ENCODE data around the gene ATPAF1. TPM values are rescaled to one million over a fixed set of nuclear protein-coding genes. Genes with fewer than 3 reads are reported as not detected.

ATPAF1 gene
- total and polyA plus RNA-seq, 9 of the 15 experiments (the other 6 are each of a cell fraction or from before 2014, with no cell fraction given): 6.3 to 56.2 (median 27.4) TPM

DNA sequence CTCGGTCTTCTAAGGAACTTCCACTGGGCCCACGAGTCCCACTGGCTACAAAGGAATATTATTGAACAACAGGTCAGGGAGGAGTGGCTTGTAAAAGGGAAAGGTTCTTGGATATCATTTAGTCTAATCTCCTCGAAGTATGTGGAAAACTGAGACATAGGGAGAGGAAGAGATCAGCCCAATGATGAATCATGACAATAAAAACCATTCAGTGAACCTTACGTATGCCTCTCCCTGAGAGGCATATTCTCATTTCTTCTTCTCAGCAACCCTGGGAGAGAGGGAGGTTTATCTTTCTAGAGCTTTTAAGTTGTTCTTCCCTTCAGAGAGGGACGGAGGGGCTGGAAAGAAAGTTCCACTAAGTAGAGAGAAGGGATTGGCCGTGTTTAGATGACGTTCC, 46.2 kb downstream of the ATPAF1 start:
- 16% methylated on average over 7 of the region's 7 CpGs for WGBS (ENCODE audit: insufficient coverage, low coverage, missing lambda C conversion rate)
- no peaks in the 10 kb centered on the region for H3K27me3 ChIP-seq (ENCODE audit: control insufficient read depth in 2 of 2, insufficient read depth in 2 of 2, low read length in 2 of 2)
- no peaks in the 10 kb centered on the region for H3K9me1 ChIP-seq (ENCODE audit: control insufficient read depth, insufficient read depth, low read length)
- TF ChIP-seq ZNF507 (tag; conservative IDR thresholded peaks at IDR 0.05): no peak
- TF ChIP-seq, protein P1, sequence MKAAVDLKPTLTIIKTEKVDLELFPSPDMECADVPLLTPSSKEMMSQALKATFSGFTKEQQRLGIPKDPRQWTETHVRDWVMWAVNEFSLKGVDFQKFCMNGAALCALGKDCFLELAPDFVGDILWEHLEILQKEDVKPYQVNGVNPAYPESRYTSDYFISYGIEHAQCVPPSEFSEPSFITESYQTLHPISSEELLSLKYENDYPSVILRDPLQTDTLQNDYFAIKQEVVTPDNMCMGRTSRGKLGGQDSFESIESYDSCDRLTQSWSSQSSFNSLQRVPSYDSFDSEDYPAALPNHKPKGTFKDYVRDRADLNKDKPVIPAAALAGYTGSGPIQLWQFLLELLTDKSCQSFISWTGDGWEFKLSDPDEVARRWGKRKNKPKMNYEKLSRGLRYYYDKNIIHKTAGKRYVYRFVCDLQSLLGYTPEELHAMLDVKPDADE (conservative IDR thresholded peaks at IDR 0.05; ENCODE audit: control insufficient read depth, low read depth, low read length): no peak
- TF ChIP-seq, protein P2, sequence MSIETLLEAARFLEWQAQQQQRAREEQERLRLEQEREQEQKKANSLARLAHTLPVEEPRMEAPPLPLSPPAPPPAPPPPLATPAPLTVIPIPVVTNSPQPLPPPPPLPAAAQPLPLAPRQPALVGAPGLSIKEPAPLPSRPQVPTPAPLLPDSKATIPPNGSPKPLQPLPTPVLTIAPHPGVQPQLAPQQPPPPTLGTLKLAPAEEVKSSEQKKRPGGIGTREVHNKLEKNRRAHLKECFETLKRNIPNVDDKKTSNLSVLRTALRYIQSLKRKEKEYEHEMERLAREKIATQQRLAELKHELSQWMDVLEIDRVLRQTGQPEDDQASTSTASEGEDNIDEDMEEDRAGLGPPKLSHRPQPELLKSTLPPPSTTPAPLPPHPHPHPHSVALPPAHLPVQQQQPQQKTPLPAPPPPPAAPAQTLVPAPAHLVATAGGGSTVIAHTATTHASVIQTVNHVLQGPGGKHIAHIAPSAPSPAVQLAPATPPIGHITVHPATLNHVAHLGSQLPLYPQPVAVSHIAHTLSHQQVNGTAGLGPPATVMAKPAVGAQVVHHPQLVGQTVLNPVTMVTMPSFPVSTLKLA (conservative IDR thresholded peaks at IDR 0.05): no peak
- TF ChIP-seq, protein P3, sequence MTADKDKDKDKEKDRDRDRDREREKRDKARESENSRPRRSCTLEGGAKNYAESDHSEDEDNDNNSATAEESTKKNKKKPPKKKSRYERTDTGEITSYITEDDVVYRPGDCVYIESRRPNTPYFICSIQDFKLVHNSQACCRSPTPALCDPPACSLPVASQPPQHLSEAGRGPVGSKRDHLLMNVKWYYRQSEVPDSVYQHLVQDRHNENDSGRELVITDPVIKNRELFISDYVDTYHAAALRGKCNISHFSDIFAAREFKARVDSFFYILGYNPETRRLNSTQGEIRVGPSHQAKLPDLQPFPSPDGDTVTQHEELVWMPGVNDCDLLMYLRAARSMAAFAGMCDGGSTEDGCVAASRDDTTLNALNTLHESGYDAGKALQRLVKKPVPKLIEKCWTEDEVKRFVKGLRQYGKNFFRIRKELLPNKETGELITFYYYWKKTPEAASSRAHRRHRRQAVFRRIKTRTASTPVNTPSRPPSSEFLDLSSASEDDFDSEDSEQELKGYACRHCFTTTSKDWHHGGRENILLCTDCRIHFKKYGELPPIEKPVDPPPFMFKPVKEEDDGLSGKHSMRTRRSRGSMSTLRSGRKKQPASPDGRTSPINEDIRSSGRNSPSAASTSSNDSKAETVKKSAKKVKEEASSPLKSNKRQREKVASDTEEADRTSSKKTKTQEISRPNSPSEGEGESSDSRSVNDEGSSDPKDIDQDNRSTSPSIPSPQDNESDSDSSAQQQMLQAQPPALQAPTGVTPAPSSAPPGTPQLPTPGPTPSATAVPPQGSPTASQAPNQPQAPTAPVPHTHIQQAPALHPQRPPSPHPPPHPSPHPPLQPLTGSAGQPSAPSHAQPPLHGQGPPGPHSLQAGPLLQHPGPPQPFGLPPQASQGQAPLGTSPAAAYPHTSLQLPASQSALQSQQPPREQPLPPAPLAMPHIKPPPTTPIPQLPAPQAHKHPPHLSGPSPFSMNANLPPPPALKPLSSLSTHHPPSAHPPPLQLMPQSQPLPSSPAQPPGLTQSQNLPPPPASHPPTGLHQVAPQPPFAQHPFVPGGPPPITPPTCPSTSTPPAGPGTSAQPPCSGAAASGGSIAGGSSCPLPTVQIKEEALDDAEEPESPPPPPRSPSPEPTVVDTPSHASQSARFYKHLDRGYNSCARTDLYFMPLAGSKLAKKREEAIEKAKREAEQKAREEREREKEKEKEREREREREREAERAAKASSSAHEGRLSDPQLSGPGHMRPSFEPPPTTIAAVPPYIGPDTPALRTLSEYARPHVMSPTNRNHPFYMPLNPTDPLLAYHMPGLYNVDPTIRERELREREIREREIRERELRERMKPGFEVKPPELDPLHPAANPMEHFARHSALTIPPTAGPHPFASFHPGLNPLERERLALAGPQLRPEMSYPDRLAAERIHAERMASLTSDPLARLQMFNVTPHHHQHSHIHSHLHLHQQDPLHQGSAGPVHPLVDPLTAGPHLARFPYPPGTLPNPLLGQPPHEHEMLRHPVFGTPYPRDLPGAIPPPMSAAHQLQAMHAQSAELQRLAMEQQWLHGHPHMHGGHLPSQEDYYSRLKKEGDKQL (CRISPR knock-in tag; IDR thresholded peaks at IDR 0.05; ENCODE audit: borderline replicate concordance): no peak
- TF ChIP-seq ZNF12 (CRISPR knock-in tag; IDR thresholded peaks at IDR 0.05): no peak
- H3K9me3 ChIP-seq (replicated peaks; ENCODE audit: control insufficient read depth, insufficient read depth, low read depth, low read length): no peaks in the 10 kb centered on the region
- H3K79me2 ChIP-seq (ENCODE audit: control insufficient read depth, insufficient read depth, low read length): no peaks in the 10 kb centered on the region
- no peaks in the 10 kb centered on the region for H3K36me3 ChIP-seq (ENCODE audit: control insufficient read depth, insufficient read depth, low read length)
- no peaks in the 10 kb centered on the region for H4K20me1 ChIP-seq (replicated peaks; ENCODE audit: control insufficient read depth, insufficient read depth, low read length)
- ATAC-seq (no peak), FAIRE-seq (no peak), DNase-seq (ENCODE audit: extremely low read depth in 1 of 4, low spot score in 3 of 4) (peak in 1 of 4 experiments; percentile 6)
- H3K4me3 ChIP-seq: no peak overlapping the region
- H3K4me2 ChIP-seq (ENCODE audit: insufficient read depth, low read length): no peak overlapping the region
- intact Hi-C loops (cut with micrococcal nuclease) (loop anchor here (1.0 to 5.0 kb wide), 2 partner anchors 65 to 103 kb away; no protein-coding TSS in a partner anchor), in situ Hi-C loops (cut with MboI) (no loop called here)
- CTCF ChIA-PET (ENCODE audit: low intra/inter-chr PET ratio): interaction anchor here (0.6 to 4.8 kb wide), 3 partner anchors 38 to 104 kb away, joined by 3 to 46 read pairs (median 3); no protein-coding TSS in a partner anchor
- 0 out of 2 replicates have a peak overlapping the region, but pooled peaks have one; percentile 11 for H2AFZ ChIP-seq (ENCODE audit: low read depth, low read length)
- no TSS peak for BruUV-seq (replicated peaks)
- no peak overlapping the region for H3K9ac ChIP-seq (ENCODE audit: insufficient read depth in 1 of 2, low read depth in 2 of 2, low read length in 2 of 2)
- POLR2A ChIA-PET: interaction anchor here (0.7 to 2.7 kb wide), 10 partner anchors 12 to 80 kb away, joined by 3 to 12 read pairs (median 4); no protein-coding TSS in a partner anchor
- peaks cover 13 to 19% of the 10 kb centered on the region in 2 experiments for H3K4me1 ChIP-seq (replicated peaks in 1 of 2; ENCODE audit: control insufficient read depth in 2 of 2, insufficient read depth in 2 of 2, low read length in 2 of 2)
- no peak overlapping the region for H3K27ac ChIP-seq (ENCODE audit: extremely low read depth, low read depth, low read length)

Data from K562 (cell line).